ENCODE measurements around the gene COL19A1. TPM values are rescaled to one million over a fixed set of nuclear protein-coding genes. Genes with fewer than 3 reads are reported as not detected.

The COL19A1 gene
- polyA plus RNA-seq, 1 of the 3 experiments (the other 2 are of a cell fraction) = 0.15 TPM

DNA sequence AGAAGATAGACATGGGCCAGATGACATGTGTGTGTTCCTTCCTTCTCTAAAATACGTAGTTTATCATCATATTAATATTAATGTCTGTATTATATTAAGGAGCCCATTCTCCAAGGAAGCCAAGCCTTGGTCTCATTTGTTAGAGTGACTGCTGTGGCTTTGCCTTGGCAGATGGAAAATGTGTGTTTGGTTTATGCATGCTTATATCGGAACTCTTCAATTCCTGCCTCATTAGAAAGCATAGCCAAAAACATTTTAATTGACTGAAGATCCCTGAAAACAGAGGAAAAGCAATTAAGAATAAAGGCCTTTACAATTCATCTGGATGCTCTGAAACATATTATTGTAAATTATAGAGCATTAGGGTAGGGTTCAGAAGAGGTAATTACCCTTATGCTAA lies 330.2 kb downstream of the COL19A1 start:
- WGBS (ENCODE audit: low lambda C conversion rate) = 77% methylated on average over 2 of the region's 2 CpGs
- no peak overlapping the region for H3K27ac ChIP-seq (ENCODE audit: low read depth in 2 of 2, low read length in 1 of 2)
- CTCF ChIA-PET = no interaction called here

More for the DNA sequence above, 330.2 kb downstream of the COL19A1 start:
- Histone ChIP-seq H3K27me3 (ENCODE audit: insufficient read depth) (no peaks in the 10 kb centered on the region), H2AFZ (ENCODE audit: low read depth) (no peak overlapping the region), H3K9me3 (no peaks in the 10 kb centered on the region), H3K4me2 (no peak overlapping the region), H3K4me1 (ENCODE audit: control insufficient read depth in 1 of 2, insufficient read depth in 2 of 2, low read depth in 1 of 2, low read length in 1 of 2) (no peaks in the 10 kb centered on the region), H3K36me3 (replicated peaks in 1 of 2; ENCODE audit: control insufficient read depth in 1 of 2, insufficient read depth in 2 of 2, low read length in 1 of 2) (no peaks in the 10 kb centered on the region), H3K79me2 (ENCODE audit: insufficient read depth) (no peaks in the 10 kb centered on the region), H3K4me3 (ENCODE audit: low read depth in 2 of 2, low read length in 1 of 2) (no peak overlapping the region), H3F3A (replicated peaks; ENCODE audit: insufficient read depth) (no peaks in the 10 kb centered on the region), H3K9me2 (no peaks in the 10 kb centered on the region; the same call in 1 of the 2 replicates), H3K9ac (no peak overlapping the region), H4K20me1 (ENCODE audit: insufficient read depth) (no peaks in the 10 kb centered on the region)
- TF ChIP-seq ELF1 (IDR thresholded peaks at IDR 0.05) = no peak
- TF ChIP-seq, protein P1, sequence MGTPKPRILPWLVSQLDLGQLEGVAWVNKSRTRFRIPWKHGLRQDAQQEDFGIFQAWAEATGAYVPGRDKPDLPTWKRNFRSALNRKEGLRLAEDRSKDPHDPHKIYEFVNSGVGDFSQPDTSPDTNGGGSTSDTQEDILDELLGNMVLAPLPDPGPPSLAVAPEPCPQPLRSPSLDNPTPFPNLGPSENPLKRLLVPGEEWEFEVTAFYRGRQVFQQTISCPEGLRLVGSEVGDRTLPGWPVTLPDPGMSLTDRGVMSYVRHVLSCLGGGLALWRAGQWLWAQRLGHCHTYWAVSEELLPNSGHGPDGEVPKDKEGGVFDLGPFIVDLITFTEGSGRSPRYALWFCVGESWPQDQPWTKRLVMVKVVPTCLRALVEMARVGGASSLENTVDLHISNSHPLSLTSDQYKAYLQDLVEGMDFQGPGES (IDR thresholded peaks at IDR 0.05; ENCODE audit: low read depth, low read length) = no peak
- TF ChIP-seq, protein P2, sequence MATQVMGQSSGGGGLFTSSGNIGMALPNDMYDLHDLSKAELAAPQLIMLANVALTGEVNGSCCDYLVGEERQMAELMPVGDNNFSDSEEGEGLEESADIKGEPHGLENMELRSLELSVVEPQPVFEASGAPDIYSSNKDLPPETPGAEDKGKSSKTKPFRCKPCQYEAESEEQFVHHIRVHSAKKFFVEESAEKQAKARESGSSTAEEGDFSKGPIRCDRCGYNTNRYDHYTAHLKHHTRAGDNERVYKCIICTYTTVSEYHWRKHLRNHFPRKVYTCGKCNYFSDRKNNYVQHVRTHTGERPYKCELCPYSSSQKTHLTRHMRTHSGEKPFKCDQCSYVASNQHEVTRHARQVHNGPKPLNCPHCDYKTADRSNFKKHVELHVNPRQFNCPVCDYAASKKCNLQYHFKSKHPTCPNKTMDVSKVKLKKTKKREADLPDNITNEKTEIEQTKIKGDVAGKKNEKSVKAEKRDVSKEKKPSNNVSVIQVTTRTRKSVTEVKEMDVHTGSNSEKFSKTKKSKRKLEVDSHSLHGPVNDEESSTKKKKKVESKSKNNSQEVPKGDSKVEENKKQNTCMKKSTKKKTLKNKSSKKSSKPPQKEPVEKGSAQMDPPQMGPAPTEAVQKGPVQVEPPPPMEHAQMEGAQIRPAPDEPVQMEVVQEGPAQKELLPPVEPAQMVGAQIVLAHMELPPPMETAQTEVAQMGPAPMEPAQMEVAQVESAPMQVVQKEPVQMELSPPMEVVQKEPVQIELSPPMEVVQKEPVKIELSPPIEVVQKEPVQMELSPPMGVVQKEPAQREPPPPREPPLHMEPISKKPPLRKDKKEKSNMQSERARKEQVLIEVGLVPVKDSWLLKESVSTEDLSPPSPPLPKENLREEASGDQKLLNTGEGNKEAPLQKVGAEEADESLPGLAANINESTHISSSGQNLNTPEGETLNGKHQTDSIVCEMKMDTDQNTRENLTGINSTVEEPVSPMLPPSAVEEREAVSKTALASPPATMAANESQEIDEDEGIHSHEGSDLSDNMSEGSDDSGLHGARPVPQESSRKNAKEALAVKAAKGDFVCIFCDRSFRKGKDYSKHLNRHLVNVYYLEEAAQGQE (IDR thresholded peaks at IDR 0.05; ENCODE audit: low read depth, low read length) = no peak
- no peak for TF ChIP-seq GATA2 (CRISPR knock-in tag; IDR thresholded peaks at IDR 0.05)
- no peak for TF ChIP-seq TCF12 (IDR thresholded peaks at IDR 0.05)
- TF ChIP-seq TAF1 (IDR thresholded peaks at IDR 0.05; ENCODE audit: borderline replicate concordance, low read depth, low read length) = no peak
- no peak for TF ChIP-seq NRF1 (IDR thresholded peaks at IDR 0.05; ENCODE audit: low read depth, low read length)
- TF ChIP-seq, protein P3, sequence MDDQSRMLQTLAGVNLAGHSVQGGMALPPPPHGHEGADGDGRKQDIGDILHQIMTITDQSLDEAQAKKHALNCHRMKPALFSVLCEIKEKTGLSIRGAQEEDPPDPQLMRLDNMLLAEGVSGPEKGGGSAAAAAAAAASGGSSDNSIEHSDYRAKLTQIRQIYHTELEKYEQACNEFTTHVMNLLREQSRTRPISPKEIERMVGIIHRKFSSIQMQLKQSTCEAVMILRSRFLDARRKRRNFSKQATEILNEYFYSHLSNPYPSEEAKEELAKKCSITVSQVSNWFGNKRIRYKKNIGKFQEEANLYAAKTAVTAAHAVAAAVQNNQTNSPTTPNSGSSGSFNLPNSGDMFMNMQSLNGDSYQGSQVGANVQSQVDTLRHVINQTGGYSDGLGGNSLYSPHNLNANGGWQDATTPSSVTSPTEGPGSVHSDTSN (IDR thresholded peaks at IDR 0.05) = no peak
- TF ChIP-seq, protein P4, sequence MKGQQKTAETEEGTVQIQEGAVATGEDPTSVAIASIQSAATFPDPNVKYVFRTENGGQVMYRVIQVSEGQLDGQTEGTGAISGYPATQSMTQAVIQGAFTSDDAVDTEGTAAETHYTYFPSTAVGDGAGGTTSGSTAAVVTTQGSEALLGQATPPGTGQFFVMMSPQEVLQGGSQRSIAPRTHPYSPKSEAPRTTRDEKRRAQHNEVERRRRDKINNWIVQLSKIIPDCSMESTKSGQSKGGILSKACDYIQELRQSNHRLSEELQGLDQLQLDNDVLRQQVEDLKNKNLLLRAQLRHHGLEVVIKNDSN (IDR thresholded peaks at IDR 0.05; ENCODE audit: borderline replicate concordance, low read depth) = no peak
- no peak for TF ChIP-seq FOXM1 (IDR thresholded peaks at IDR 0.05; ENCODE audit: low read depth)
- TF ChIP-seq CHD2 (IDR thresholded peaks at IDR 0.05; ENCODE audit: low read length, partially characterized antibody) = no peak
- TF ChIP-seq MXI1 (IDR thresholded peaks at IDR 0.05; ENCODE audit: low read depth, low read length) = no peak
- no peak for TF ChIP-seq GABPA (IDR thresholded peaks at IDR 0.05; ENCODE audit: low read depth)
- POLR2A ChIA-PET = no interaction called here
- no peak for DNase-seq

All from SK-N-SH (cell line).